ENCODE results near the gene STARD10.

Gene STARD10

DNA sequence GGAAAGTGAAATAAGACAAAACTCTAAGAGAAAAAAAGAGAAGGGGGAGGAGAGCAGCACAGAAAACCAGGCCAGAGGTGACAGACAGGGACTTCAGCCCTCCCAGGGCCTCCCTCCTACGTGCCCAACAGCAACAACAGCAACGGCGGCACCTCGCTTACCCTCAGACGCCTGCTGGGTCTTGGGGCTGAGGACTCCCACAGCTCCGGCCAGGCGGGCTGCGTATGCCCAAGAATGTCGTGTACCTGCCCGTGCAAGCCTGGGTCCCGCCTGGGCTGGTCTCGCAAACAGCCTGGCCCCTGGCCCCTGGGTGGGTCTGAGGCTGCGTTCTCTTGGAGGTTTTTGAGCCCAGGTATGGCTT lies 72.2 kb downstream of the STARD10 start:
- peak; percentile 32 for DNase-seq (ENCODE audit: extremely low spot score)
- CTCF ChIA-PET, result no interaction called here
- TF ChIP-seq SP1 (IDR thresholded peaks at IDR 0.05), result no peak
- TF ChIP-seq FOXK2 (IDR thresholded peaks at IDR 0.05), result no peak
- TF ChIP-seq, protein P1, sequence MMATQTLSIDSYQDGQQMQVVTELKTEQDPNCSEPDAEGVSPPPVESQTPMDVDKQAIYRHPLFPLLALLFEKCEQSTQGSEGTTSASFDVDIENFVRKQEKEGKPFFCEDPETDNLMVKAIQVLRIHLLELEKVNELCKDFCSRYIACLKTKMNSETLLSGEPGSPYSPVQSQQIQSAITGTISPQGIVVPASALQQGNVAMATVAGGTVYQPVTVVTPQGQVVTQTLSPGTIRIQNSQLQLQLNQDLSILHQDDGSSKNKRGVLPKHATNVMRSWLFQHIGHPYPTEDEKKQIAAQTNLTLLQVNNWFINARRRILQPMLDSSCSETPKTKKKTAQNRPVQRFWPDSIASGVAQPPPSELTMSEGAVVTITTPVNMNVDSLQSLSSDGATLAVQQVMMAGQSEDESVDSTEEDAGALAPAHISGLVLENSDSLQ (IDR thresholded peaks at IDR 0.05), result no peak
- no peak for TF ChIP-seq FOXA1 (IDR thresholded peaks at IDR 0.05)
- no peak for TF ChIP-seq BHLHE40 (IDR thresholded peaks at IDR 0.05; ENCODE audit: borderline replicate concordance)
- POLR2A ChIA-PET, result interaction anchor here (1.6 kb wide), 1 partner anchor 73 kb away, joined by 6 read pairs; the partner anchor contains the start of gene STARD10

GRCh38 chr11:72721276-72721675 lies 72.6 kb downstream of the STARD10 start:
- CTCF ChIA-PET, result no interaction called here
- TF ChIP-seq ZNF384 (IDR thresholded peaks at IDR 0.05), result no peak
- TF ChIP-seq ELF4 (IDR thresholded peaks at IDR 0.05), result no peak
- no peak for TF ChIP-seq HDGF (IDR thresholded peaks at IDR 0.05; ENCODE audit: borderline replicate concordance)
- no peak for TF ChIP-seq SP1 (IDR thresholded peaks at IDR 0.05)
- no peak for TF ChIP-seq FOXM1 (IDR thresholded peaks at IDR 0.05; ENCODE audit: borderline replicate concordance)
- POLR2A ChIA-PET, result no interaction called here
- no peak for DNase-seq (ENCODE audit: extremely low spot score)

- DNase-seq (ENCODE audit: extremely low spot score), result no peak
- ChIA-PET CTCF (no interaction called here), POLR2A (no interaction called here)
- TF ChIP-seq SP1 (IDR thresholded peaks at IDR 0.05), result no peak
- no peak for TF ChIP-seq ZNF384 (IDR thresholded peaks at IDR 0.05)
- no peak for TF ChIP-seq NFRKB (IDR thresholded peaks at IDR 0.05)
- no peak for TF ChIP-seq FOXM1 (IDR thresholded peaks at IDR 0.05; ENCODE audit: borderline replicate concordance)
- no peak for TF ChIP-seq SUZ12 (IDR thresholded peaks at IDR 0.05)
- no peak for TF ChIP-seq L3MBTL2 (conservative IDR thresholded peaks at IDR 0.05)
- TF ChIP-seq ARNT (IDR thresholded peaks at IDR 0.05), result no peak
- no peak for TF ChIP-seq BHLHE40 (IDR thresholded peaks at IDR 0.05; ENCODE audit: borderline replicate concordance)
- TF ChIP-seq CTBP1 (IDR thresholded peaks at IDR 0.05; ENCODE audit: borderline replicate concordance), result no peak
- TF ChIP-seq, protein P1 (IDR thresholded peaks at IDR 0.05), result no peak
- no peak for TF ChIP-seq HDGF (IDR thresholded peaks at IDR 0.05; ENCODE audit: borderline replicate concordance)
- no peak for TF ChIP-seq ELF4 (IDR thresholded peaks at IDR 0.05)
- no peak for TF ChIP-seq TARDBP (IDR thresholded peaks at IDR 0.05)
- no peak for TF ChIP-seq LEF1 (IDR thresholded peaks at IDR 0.05; ENCODE audit: borderline replicate concordance)
- TF ChIP-seq FOXA1 (IDR thresholded peaks at IDR 0.05), result no peak
- no peak for TF ChIP-seq FOXK2 (IDR thresholded peaks at IDR 0.05)
These were observed 73.1 kb downstream of the STARD10 start for GRCh38 chr11:72720784-72721183.

DNA sequence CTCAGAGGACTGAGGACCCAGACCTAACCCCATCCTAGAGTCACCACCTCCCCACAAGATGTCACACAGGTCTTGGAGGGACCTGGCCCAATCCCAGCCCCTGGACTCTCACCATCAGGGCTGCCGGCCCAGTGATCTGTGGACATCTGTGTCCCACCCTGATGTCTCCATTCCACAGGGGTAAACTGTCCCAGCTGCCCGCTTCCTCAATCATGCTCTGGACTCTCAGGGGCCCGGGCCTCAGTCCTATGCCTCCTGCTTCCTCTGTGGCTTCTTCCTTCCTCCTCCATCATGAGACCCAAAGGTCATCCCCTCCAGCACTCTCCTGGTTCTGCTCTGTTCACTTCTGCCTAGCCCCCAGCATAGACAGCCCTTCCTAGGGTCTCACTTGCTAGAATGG lies 73.8 kb downstream of the STARD10 start:
- no peak for DNase-seq (ENCODE audit: extremely low spot score)
- TF ChIP-seq LEF1 (IDR thresholded peaks at IDR 0.05; ENCODE audit: borderline replicate concordance) (no peak), ZNF384 (IDR thresholded peaks at IDR 0.05) (no peak), ELF4 (IDR thresholded peaks at IDR 0.05) (no peak), TARDBP (IDR thresholded peaks at IDR 0.05) (no peak), L3MBTL2 (conservative IDR thresholded peaks at IDR 0.05) (no peak), HDGF (IDR thresholded peaks at IDR 0.05; ENCODE audit: borderline replicate concordance) (no peak), CTBP1 (IDR thresholded peaks at IDR 0.05; ENCODE audit: borderline replicate concordance) (no peak)
- TF ChIP-seq, protein P1 (IDR thresholded peaks at IDR 0.05), result no peak
- CTCF ChIA-PET, result no interaction called here
- POLR2A ChIA-PET, result no interaction called here

DNA sequence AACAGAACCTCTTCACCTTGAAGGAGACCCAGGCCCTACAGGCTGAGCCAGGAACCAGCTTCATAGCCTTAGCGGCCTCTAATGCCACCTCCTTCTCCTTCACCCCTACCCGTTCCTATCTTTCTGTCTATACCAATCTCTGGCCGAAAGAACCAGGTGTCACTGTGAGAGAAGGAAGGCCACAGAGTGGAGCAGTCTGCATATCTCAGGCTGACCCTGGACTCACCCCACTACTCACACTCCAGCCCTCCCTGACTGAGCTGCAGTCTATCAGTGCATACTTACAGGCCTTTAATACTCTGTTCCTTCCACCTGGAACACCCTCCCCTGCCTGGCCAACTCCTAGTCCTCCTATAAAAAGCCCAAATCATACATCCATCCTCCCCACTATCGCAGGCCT lies 74.3 kb downstream of the STARD10 start:
- CTCF ChIA-PET, result no interaction called here
- TF ChIP-seq SP1 (IDR thresholded peaks at IDR 0.05) (no peak), FOXM1 (IDR thresholded peaks at IDR 0.05; ENCODE audit: borderline replicate concordance) (no peak), ARNT (IDR thresholded peaks at IDR 0.05) (no peak), FOXA1 (IDR thresholded peaks at IDR 0.05) (no peak), BHLHE40 (IDR thresholded peaks at IDR 0.05; ENCODE audit: borderline replicate concordance) (no peak), TARDBP (IDR thresholded peaks at IDR 0.05) (no peak), SUZ12 (IDR thresholded peaks at IDR 0.05) (no peak), LEF1 (IDR thresholded peaks at IDR 0.05; ENCODE audit: borderline replicate concordance) (no peak), CTBP1 (IDR thresholded peaks at IDR 0.05; ENCODE audit: borderline replicate concordance) (no peak)
- TF ChIP-seq, protein P1 (IDR thresholded peaks at IDR 0.05), result no peak
- POLR2A ChIA-PET, result no interaction called here
- DNase-seq (ENCODE audit: extremely low spot score), result no peak

GRCh38 chr11:72719144-72719543 lies 74.7 kb downstream of the STARD10 start:
- no peak for DNase-seq (ENCODE audit: extremely low spot score)
- no peak for TF ChIP-seq L3MBTL2 (conservative IDR thresholded peaks at IDR 0.05)
- POLR2A ChIA-PET, result no interaction called here
- CTCF ChIA-PET, result no interaction called here

DNA sequence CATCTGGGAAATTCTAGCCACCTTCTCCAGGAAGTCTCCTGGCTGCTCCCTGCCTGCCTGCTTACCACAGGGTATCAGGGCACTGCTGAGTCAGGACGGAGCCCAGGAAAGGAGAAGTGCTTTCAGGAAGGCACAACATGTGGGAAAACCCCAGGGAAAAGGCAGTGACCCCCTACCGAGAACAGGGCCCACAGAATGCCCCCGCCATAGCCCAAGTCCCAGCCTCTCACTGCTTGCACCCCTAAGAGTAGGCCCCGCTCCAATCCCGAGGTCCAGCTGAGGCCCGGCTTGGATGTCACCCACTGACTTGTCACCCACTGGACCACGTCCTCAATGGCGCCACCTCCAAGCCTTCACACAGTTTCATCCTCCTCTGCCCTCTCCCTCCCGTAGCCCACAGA lies 75.7 kb downstream of the STARD10 start:
- TF ChIP-seq NFRKB (IDR thresholded peaks at IDR 0.05), result no peak
- TF ChIP-seq ZNF384 (IDR thresholded peaks at IDR 0.05), result no peak
- TF ChIP-seq HDGF (IDR thresholded peaks at IDR 0.05; ENCODE audit: borderline replicate concordance), result no peak
- no peak for TF ChIP-seq ARNT (IDR thresholded peaks at IDR 0.05)
- TF ChIP-seq, protein P1 (IDR thresholded peaks at IDR 0.05), result no peak
- no peak for TF ChIP-seq LEF1 (IDR thresholded peaks at IDR 0.05; ENCODE audit: borderline replicate concordance)
- TF ChIP-seq ELF4 (IDR thresholded peaks at IDR 0.05), result no peak
- TF ChIP-seq L3MBTL2 (conservative IDR thresholded peaks at IDR 0.05), result no peak
- TF ChIP-seq FOXA1 (IDR thresholded peaks at IDR 0.05), result no peak
- no peak for TF ChIP-seq TARDBP (IDR thresholded peaks at IDR 0.05)
- CTCF ChIA-PET, result no interaction called here
- POLR2A ChIA-PET, result no interaction called here
- no peak for DNase-seq (ENCODE audit: extremely low spot score)

Measured in HEK293T (cell line).